ENCODE measurements around the gene ACOXL. TPM values are rescaled to one million over a fixed set of nuclear protein-coding genes. Genes with fewer than 3 reads are reported as not detected.

ACOXL gene
- total and polyA plus RNA-seq, 10 of the 15 experiments (the other 5 are each of a cell fraction or from before 2014, with no cell fraction given): 0.05 to 1.3 (median 0.71) TPM

DNA sequence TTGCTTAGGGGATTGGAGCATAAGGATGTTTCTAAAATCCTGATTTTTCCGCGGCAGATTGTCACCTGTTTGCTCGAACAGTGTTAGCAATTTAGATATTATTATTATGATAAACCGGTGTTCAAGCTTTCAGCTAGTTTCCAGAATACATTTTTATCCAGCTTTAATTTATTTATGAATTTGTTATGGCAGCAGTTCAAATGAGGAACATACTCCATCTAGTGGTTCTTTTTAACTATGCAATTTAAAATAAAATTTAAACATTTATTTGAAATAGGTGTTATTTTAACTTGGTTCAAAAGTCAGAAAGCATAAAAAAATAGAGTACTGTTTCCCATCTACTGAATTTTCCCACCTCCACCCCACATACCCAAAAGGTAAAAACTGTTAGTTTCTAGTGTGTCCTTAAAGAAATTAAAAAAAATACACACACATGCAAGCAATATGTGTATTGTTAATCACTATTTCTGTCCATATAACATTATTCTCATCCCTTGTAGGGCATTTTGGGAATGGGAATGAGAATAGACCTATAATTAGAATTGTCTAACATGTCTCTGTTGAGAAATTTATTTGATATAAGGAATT, 23.2 kb downstream of the ACOXL start (continued):
- TF ChIP-seq, protein P1, sequence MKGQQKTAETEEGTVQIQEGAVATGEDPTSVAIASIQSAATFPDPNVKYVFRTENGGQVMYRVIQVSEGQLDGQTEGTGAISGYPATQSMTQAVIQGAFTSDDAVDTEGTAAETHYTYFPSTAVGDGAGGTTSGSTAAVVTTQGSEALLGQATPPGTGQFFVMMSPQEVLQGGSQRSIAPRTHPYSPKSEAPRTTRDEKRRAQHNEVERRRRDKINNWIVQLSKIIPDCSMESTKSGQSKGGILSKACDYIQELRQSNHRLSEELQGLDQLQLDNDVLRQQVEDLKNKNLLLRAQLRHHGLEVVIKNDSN (IDR thresholded peaks at IDR 0.05; ENCODE audit: borderline replicate concordance, extremely low read length, insufficient read depth, low read depth, low read length): no peak
- TF ChIP-seq HDAC6 (IDR thresholded peaks at IDR 0.05; ENCODE audit: unreplicated experiment): no peak
- TF ChIP-seq HCFC1 (IDR thresholded peaks at IDR 0.05; ENCODE audit: low read length): no peak
- TF ChIP-seq PAX8 (IDR thresholded peaks at IDR 0.05): no peak
- no peak for TF ChIP-seq SMAD5 (IDR thresholded peaks at IDR 0.05; ENCODE audit: low read depth)
- no peak for TF ChIP-seq SIX5 (IDR thresholded peaks at IDR 0.05; ENCODE audit: low read depth, low read length, severe bottlenecking)
- TF ChIP-seq RAD21 (IDR thresholded peaks at IDR 0.05; ENCODE audit: insufficient read depth, low read depth, low read length): peak; percentile 52
- no peak for TF ChIP-seq MTA2 (IDR thresholded peaks at IDR 0.05; ENCODE audit: low read depth)
- no peak for TF ChIP-seq POLR2AphosphoS5 (IDR thresholded peaks at IDR 0.05; ENCODE audit: low read length)
- TF ChIP-seq RFX5 (IDR thresholded peaks at IDR 0.05; ENCODE audit: low read depth, low read length): no peak
- TF ChIP-seq SMC3 (IDR thresholded peaks at IDR 0.05; ENCODE audit: borderline replicate concordance, low read length): peak; percentile 68; the same call in 1 of the 2 replicates

- DNase-seq (ENCODE audit: low read depth, low spot score) (no peak), ATAC-seq (no peak), FAIRE-seq (no peak)
- Histone ChIP-seq H3K36me3 (ENCODE audit: control insufficient read depth in 2 of 2, insufficient read depth in 2 of 2, low read length in 1 of 2) (no peaks in the 10 kb centered on the region), H3K79me2 (ENCODE audit: control insufficient read depth, insufficient read depth, low read length) (no peaks in the 10 kb centered on the region), H3K9ac (ENCODE audit: control insufficient read depth, insufficient read depth, low read length) (no peak overlapping the region), H4K20me1 (ENCODE audit: control insufficient read depth, insufficient read depth) (no peaks in the 10 kb centered on the region), H3K4me3 (no peak overlapping the region), H3K27ac (ENCODE audit: control insufficient read depth, insufficient read depth) (no peak overlapping the region), H3K27me3 (replicated peaks in 1 of 2; ENCODE audit: control insufficient read depth in 2 of 2, insufficient read depth in 2 of 2, low read length in 1 of 2) (no peaks in the 10 kb centered on the region), H2AFZ (ENCODE audit: control insufficient read depth, low read depth, low read length) (no peak overlapping the region), H3K4me1 (ENCODE audit: control insufficient read depth, insufficient read depth, low read length) (no peaks in the 10 kb centered on the region), H3K4me2 (ENCODE audit: control insufficient read depth, insufficient read depth) (no peak overlapping the region), H3K9me3 (replicated peaks; ENCODE audit: control insufficient read depth, insufficient read depth, low read length) (no peaks in the 10 kb centered on the region; the same call in 1 of the 3 replicates)
- no peak for TF ChIP-seq TCF7 (IDR thresholded peaks at IDR 0.05; ENCODE audit: borderline replicate concordance)
- TF ChIP-seq ZNF622 (IDR thresholded peaks at IDR 0.05): no peak
- TF ChIP-seq, protein P2, sequence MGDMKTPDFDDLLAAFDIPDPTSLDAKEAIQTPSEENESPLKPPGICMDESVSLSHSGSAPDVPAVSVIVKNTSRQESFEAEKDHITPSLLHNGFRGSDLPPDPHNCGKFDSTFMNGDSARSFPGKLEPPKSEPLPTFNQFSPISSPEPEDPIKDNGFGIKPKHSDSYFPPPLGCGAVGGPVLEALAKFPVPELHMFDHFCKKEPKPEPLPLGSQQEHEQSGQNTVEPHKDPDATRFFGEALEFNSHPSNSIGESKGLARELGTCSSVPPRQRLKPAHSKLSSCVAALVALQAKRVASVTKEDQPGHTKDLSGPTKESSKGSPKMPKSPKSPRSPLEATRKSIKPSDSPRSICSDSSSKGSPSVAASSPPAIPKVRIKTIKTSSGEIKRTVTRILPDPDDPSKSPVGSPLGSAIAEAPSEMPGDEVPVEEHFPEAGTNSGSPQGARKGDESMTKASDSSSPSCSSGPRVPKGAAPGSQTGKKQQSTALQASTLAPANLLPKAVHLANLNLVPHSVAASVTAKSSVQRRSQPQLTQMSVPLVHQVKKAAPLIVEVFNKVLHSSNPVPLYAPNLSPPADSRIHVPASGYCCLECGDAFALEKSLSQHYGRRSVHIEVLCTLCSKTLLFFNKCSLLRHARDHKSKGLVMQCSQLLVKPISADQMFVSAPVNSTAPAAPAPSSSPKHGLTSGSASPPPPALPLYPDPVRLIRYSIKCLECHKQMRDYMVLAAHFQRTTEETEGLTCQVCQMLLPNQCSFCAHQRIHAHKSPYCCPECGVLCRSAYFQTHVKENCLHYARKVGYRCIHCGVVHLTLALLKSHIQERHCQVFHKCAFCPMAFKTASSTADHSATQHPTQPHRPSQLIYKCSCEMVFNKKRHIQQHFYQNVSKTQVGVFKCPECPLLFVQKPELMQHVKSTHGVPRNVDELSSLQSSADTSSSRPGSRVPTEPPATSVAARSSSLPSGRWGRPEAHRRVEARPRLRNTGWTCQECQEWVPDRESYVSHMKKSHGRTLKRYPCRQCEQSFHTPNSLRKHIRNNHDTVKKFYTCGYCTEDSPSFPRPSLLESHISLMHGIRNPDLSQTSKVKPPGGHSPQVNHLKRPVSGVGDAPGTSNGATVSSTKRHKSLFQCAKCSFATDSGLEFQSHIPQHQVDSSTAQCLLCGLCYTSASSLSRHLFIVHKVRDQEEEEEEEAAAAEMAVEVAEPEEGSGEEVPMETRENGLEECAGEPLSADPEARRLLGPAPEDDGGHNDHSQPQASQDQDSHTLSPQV (IDR thresholded peaks at IDR 0.05): no peak
- TF ChIP-seq BRCA1 (IDR thresholded peaks at IDR 0.05; ENCODE audit: low read depth, low read length): no peak
- ChIA-PET POLR2A (no interaction called here), CTCF (interaction anchor here (0.7 to 1.0 kb wide), 2 partner anchors 21 to 90 kb away, joined by 3 read pairs; no protein-coding TSS in a partner anchor), RAD21 (ENCODE audit: unreplicated experiment) (no interaction called here), SMC1A (ENCODE audit: uncharacterized antibody, unreplicated experiment) (interaction anchor here (0.8 to 1.9 kb wide), 3 partner anchors 14 to 117 kb away, joined by 3 to 7 read pairs (median 5); no protein-coding TSS in a partner anchor)
- in situ Hi-C loops (cut with MboI): no loop called here
- no TSS peak for BruUV-seq (replicated peaks)
- intact Hi-C loops (cut with micrococcal nuclease; ENCODE audit: unreplicated experiment): no loop called here
- 50% methylated on average over 2 of the region's 2 CpGs for WGBS (ENCODE audit: insufficient coverage, insufficient replicate concordance, low lambda C conversion rate, missing lambda C conversion rate)
Measured at GRCh38 chr2:110759411-110759810, 27.0 kb downstream of the ACOXL start.

All from GM12878 (cell line).